NCI-H2227 (cell line): Measurements from ENCODE around the gene STX4.
A peak's percentile ranks its signal among the peaks of the same experiment; 100 is the strongest.
"Not testable (repeated sequence)": the region's sequence is repeated elsewhere in the genome, so short reads cannot be mapped to it uniquely, and the experiment has no call there.

Experiments
- DNase-seq: peaks from one replicate; lab custom pipeline; 2025; ENCODE audit not compliant: unreplicated experiment; lab: John Stamatoyannopoulos, UW

The STX4 gene

DNA sequence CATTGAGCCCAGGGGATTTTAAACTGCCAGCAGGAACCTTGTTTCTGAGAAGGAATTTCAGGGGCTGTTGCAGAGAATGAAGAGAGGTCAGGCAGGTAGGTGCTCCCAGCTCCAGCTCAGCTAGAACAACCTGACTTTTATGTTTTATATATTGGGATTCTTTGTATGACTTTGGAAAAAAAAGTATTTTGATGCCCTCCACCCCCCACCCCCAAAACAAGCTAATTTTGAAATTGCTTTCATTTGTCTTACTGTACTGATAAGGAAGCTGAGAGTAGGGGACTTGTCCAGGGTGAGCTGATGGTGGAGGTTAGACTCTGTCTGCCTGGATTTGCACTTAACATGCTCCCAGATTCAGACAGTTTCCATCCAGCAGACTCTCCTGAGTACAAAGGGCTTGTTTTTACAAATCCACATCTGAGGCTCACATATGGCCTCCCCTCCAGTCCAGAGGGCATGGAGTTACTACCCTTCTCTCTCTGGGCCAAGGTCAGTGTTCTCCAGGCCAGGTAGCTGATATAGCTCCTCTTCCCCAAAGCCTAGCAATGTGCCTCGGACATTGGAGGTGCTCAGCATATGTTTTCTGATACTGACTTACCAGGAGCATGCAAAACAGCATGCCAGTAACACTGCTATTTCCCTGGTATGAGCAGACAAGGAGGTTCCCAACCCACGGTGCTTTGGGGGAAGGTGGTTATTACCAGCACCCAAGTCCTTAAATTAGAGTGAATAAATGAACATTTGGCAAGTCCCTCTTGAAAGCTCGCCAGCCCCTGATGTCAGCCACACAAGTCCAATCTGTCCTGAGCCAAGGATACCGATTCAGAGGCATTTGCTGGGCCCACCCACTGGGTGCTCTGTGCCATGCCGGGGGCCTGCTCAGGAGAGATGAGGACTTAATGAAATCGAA, 34.3 kb upstream of the STX4 start:
- no peak for DNase-seq

GRCh38 chr16:31000671-31001382, 32.5 kb upstream of the STX4 start:
- no peak for DNase-seq

GRCh38 chr16:31001507-31002249, 31.7 kb upstream of the STX4 start:
- no peak for DNase-seq

- no peak for DNase-seq
Measured at GRCh38 chr16:31002250-31002700, 31.1 kb upstream of the STX4 start.

- no peak for DNase-seq
Measured at GRCh38 chr16:31002862-31003341, 30.5 kb upstream of the STX4 start.

DNA sequence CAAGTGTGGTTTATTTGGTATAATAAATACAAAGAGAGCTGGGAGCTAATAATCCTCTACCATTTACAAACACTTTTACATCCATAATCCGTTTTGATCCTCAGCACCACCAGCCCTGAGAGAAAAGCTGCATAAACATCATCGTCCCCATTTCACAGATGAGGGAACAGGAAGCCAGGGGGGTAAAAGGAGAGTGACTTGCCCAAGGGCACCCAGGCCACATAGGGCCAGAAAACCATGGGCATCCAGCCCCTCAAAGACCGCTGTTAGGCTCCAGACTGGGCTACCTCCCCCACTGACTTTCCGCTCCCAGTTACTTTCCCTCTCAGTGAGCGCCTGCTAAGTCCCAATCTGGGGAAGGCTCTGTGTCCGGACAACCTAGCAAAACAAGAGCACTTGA, 29.6 kb upstream of the STX4 start:
- no peak for DNase-seq

DNA sequence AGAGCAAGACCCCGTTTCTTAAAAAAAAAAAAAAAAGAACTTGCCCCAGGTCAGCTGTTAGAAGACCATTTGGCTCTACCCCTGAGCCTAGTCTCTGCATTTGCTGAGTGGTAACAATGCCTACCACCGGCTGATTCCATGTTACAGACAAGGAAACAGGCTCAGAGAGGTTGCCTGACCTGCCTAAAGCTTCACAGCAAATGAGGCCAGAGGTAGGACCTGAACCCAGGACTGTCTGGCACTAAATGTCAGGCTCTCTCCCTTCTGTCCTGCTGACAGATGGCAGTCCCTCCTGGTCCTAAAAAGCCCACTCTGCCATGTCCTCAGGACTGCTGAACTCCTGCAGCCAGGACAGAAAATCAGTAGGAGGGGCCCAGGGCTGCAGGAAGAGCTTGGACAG, 28.7 kb upstream of the STX4 start:
- DNase-seq: no peak

GRCh38 chr16:31005350-31006085, 27.8 kb upstream of the STX4 start:
- no peak for DNase-seq

GRCh38 chr16:31006086-31006385, 27.3 kb upstream of the STX4 start:
- no peak for DNase-seq

GRCh38 chr16:31006589-31006988, 26.8 kb upstream of the STX4 start:
- DNase-seq: no peak

DNA sequence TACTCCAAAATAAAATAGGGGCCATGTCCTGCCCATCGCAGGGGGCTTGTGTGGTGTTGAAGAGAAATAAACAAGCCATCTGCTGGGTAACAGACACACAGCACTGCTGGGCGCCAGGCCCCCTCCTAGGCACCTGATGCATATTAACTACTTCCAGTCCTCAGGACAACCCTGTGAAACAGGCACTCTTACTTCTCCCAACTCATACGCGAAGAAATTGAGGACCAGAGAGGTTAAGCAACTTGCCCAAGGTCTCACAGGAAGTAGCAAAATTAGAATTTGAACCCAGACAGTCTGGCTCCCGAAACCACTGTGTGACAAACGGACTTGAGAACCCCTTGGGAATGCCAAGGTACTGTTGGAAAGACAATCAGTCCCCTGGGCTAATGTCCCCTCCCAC, 25.7 kb upstream of the STX4 start:
- DNase-seq: no peak

DNA sequence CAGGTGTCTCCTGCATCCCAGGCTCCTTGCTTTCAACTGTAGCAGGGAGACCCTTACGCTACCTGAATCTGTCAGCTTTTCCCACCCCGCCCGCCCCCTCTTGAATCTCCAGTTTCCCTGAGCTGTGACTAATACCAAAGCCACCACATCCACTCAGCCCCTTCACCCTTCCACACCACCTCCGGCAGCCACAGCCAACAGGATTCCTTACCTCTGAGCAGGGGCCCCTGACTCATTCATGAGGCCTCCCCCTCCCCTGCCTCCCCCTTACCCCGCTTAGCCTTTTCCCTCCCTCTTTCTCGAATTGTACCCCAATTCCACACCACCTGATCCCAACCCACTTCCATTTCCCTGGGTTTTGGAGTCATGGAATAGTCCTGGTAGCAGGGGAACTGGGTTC, 25.2 kb upstream of the STX4 start:
- no peak for DNase-seq

DNA sequence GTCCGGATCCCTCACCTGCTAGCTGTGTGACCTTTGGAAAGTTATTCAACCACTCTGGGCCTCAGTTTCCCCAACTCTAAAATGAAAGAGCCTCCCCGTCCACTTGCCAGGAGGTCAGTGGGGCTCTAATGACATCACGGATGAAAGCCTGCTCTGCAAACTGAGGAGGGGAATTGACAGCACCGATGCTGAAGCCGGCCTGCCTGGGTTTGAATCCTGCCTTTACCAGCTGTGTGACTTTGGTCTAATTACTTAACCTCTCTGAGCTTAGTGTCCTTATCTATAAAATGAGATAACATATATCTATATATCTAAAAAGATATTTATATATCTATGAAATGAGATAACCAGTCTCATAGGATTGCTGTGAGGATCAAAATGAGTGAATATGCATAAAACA, 24.8 kb upstream of the STX4 start:
- DNase-seq: no peak

DNA sequence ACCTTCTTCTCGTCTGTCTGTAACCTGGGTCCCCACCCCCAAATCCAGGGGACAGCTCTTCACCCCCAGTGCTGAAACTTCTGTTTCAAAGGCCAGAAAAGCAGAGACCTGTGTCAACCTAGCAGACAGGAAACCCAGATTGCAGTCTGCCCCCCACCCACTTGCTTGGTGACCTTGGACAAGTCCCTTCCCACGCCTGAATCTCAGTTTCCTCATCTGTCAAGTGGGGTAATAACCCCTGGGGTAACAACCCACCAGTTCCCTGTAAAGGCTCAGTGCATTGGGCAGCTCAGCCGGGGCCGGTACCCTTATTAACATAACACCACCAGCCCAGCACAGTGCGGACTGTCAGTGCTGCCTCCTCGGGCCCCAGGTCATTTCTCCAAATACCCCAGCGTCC, 24.2 kb upstream of the STX4 start:
- DNase-seq: no peak

GRCh38 chr16:31009894-31010584, 23.3 kb upstream of the STX4 start:
- peak; percentile 27 for DNase-seq

- DNase-seq: peak; percentile 90
Measured at GRCh38 chr16:31010585-31011325, 22.6 kb upstream of the STX4 start, which contains the start of gene STX1B. Gene STX1B (minus strand): TSS chr16:31010638. CDS start chr16:31010396, 242 bp downstream.

GRCh38 chr16:31011815-31012214, 21.5 kb upstream of the STX4 start:
- not testable (repeated sequence) for DNase-seq

DNA sequence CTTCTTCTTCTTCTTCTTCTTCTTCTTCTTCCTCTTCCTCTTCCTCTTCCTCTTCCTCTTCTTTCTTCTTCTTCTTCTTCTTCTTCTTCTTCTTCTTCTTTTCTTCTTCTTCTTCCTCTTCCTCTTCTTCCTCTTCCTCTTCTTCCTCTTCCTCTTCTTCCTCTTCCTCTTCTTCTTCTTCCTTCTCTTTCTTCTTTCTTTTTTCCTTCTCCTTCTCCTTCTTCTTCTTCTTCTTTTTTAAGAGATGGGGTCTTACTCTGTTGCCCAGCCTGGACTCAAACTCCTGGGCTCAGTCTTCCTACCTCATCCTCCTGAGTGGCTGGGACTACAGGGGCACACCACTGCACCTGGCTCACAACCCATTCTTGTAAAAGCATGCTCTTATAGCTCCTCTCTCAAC, 20.1 kb upstream of the STX4 start:
- DNase-seq: not testable (repeated sequence)

- no peak for DNase-seq
Measured at GRCh38 chr16:31016018-31016417, 17.3 kb upstream of the STX4 start.
